Naive thymus-derived CD4-positive, alpha-beta T cell (primary cell): ENCODE results near the gene P2RY8. TPM values are rescaled to one million over a fixed set of nuclear protein-coding genes. Genes with fewer than 3 reads are reported as not detected.

Experiments used
- ATAC-seq: fragments of 150-1000 bp; cut with Tn5 transposase; 2 replicates; pipeline ENCODE4 v1.10.0; 2021; ENCODE audit warnings: mild to moderate bottlenecking, moderate library complexity
- CTCF ChIA-PET: fragments of 350-600 bp; sonication (Branson Sonifier 250); formaldehyde crosslinking; loops from one replicate; lab custom pipeline; 2021; ENCODE audit warnings: antibody characterized with exemption; lab: Charles Lee
- POLR2A ChIA-PET: fragments of 350-600 bp; sonication (Branson Sonifier 250); formaldehyde crosslinking; loops from one replicate; lab custom pipeline; 2021; ENCODE audit warnings: antibody characterized with exemption, inconsistent platforms; lab: Charles Lee
- DNase-seq, 9 donors: peaks; one replicate each; pipeline versions ENCODE4 v3.0.0 to v3.0.0-alpha.2; 2020 to 2022; ENCODE audit warnings: mixed read lengths in 1 of 9
- H3K27ac ChIP-seq: one replicate; pipeline ENCODE4 v1.7.0; 2013; ENCODE audit warnings: mild to moderate bottlenecking, low read depth, low read length, moderate library complexity
- H3K27me3 ChIP-seq, 2 donors: one replicate each; pipeline ENCODE4 v1.7.0; 2013; ENCODE audit warnings: low read length in 2 of 2, mild to moderate bottlenecking in 2 of 2, moderate library complexity in 2 of 2; ENCODE audit not compliant: control insufficient read depth in 2 of 2, insufficient read depth in 2 of 2
- H3K36me3 ChIP-seq, 3 experiments: 1 replicate in 2 of 3; 2 replicates in 1 of 3; pipeline ENCODE4 v1.7.0; 2013; ENCODE audit warnings: low read length in 3 of 3, mild to moderate bottlenecking in 3 of 3, moderate library complexity in 1 of 3; ENCODE audit not compliant: insufficient read depth in 3 of 3, control insufficient read depth in 2 of 3
- H3K4me1 ChIP-seq, 2 donors: one replicate each; pipeline ENCODE4 v1.7.0; 2013; ENCODE audit warnings: low read length in 2 of 2, mild to moderate bottlenecking in 2 of 2, moderate library complexity in 1 of 2; ENCODE audit not compliant: control insufficient read depth in 2 of 2, insufficient read depth in 2 of 2
- H3K4me3 ChIP-seq: 2 replicates; pipeline ENCODE4 v1.7.0; 2013; ENCODE audit warnings: mild to moderate bottlenecking, low read length
- H3K9me3 ChIP-seq, 3 experiments: 1 replicate in 2 of 3; 2 replicates in 1 of 3; pipeline ENCODE4 v1.7.0; 2013; ENCODE audit warnings: low read length in 3 of 3; ENCODE audit not compliant: control insufficient read depth in 2 of 3
- H3K27ac Mint-ChIP-seq, 9 donors: one replicate each; pipeline ENCODE4 v1.8.0; 2020 to 2022; ENCODE audit warnings: mixed read lengths in 9 of 9, mild to moderate bottlenecking in 8 of 9, moderate library complexity in 5 of 9, inconsistent platforms in 2 of 9
- H3K27me3 Mint-ChIP-seq, 5 donors: one replicate each; pipeline ENCODE4 v1.8.0; 2021 to 2022; ENCODE audit warnings: mixed read lengths in 5 of 5, mild to moderate bottlenecking in 1 of 5
- H3K36me3 Mint-ChIP-seq, 5 donors: one replicate each; pipeline ENCODE4 v1.8.0; 2020 to 2022; ENCODE audit warnings: mixed read lengths in 5 of 5, mild to moderate bottlenecking in 3 of 5, inconsistent platforms in 1 of 5
- H3K4me1 Mint-ChIP-seq, 7 donors: one replicate each; pipeline ENCODE4 v1.8.0; 2020 to 2022; ENCODE audit warnings: mixed read lengths in 7 of 7, mild to moderate bottlenecking in 3 of 7, inconsistent platforms in 1 of 7
- H3K4me3 Mint-ChIP-seq, 10 donors: one replicate each; pipeline ENCODE4 v1.8.0; 2020 to 2022; ENCODE audit warnings: mild to moderate bottlenecking in 10 of 10, mixed read lengths in 10 of 10, moderate library complexity in 6 of 10, inconsistent platforms in 2 of 10
- H3K9me3 Mint-ChIP-seq, 11 donors: one replicate each; pipeline ENCODE4 v1.8.0; 2020 to 2022; ENCODE audit warnings: mixed read lengths in 11 of 11, mild to moderate bottlenecking in 4 of 11, inconsistent platforms in 1 of 11, moderate library complexity in 1 of 11
- intact Hi-C, 2 donors: fragments of 100-400 bp; cut with micrococcal nuclease; formaldehyde crosslinking; loops; one replicate each; pipeline ENCODE4 v1.15.1; 2023
- polyA plus RNA-seq, 2 donors: library from polyadenylated mRNA; unstranded; fragments of 300-500 nt; fragmentation: Illumina TruSeq; gene quantifications; one replicate each; pipeline ENCODE4 v1.2.3, GENCODE V29; 2021
- total RNA-seq, 6 experiments: library from RNA in 5 of 6; stranded (reverse) in 5 of 6; gene quantifications; 1 replicate in 5 of 6; 2 replicates in 1 of 6; pipeline ENCODE4 v1.2.3 and lab custom pipeline; 2021 to 2026

The P2RY8 gene
- total and polyA plus RNA-seq, 7 experiments from 2014 or later, result 109 to 277 (median 149) TPM

GRCh38 chrX:1463581-1463980, 73.4 kb downstream of the P2RY8 start:
- H3K36me3 Mint-ChIP-seq, result peaks cover 7 to 37% (median 19%) of the 10 kb centered on the region in 5 donors
- intact Hi-C loops, result loop anchor here (1.0 to 2.0 kb wide), 11 partner anchors 8 to 73 kb away; partner anchors contain the start of gene P2RY8 (in 1 of the 2)
- CTCF ChIA-PET, result no interaction called here
- H3K4me1 Mint-ChIP-seq, result peaks cover 44 to 68% (median 62%) of the 10 kb centered on the region in 7 donors
- H3K27ac ChIP-seq, result peak overlapping the region; percentile 80
- POLR2A ChIA-PET, result no interaction called here
- no peaks in the 10 kb centered on the region for H3K27me3 ChIP-seq
- H3K36me3 ChIP-seq, result peaks cover 3 to 29% (median 7%) of the 10 kb centered on the region in 3 experiments
- no peak overlapping the region for H3K4me3 ChIP-seq
- H3K27me3 Mint-ChIP-seq, result no peaks in the 10 kb centered on the region
- peaks cover 0 to 11% (median 0%) of the 10 kb centered on the region in 11 donors for H3K9me3 Mint-ChIP-seq
- DNase-seq (peak in 2 of 9 donors; percentile 2 to 17), ATAC-seq (no peak)
- peak overlapping the region in 9 of 10 donors; percentile 10 to 90 (median 47) for H3K4me3 Mint-ChIP-seq
- H3K4me1 ChIP-seq, result peaks cover 51 to 65% of the 10 kb centered on the region in 2 donors
- H3K9me3 ChIP-seq, result no peaks in the 10 kb centered on the region
- H3K27ac Mint-ChIP-seq, result peak overlapping the region; percentile 84 to 98 (median 95)

- Mint-ChIP-seq H3K4me1 (peaks cover 44 to 60% (median 55%) of the 10 kb centered on the region in 7 donors), H3K9me3 (peaks cover 0 to 11% (median 0%) of the 10 kb centered on the region in 11 donors), H3K27ac (peak overlapping the region; percentile 84 to 98 (median 95)), H3K4me3 (peak overlapping the region in 9 of 10 donors; percentile 15 to 90 (median 43)), H3K36me3 (peaks cover 7 to 33% (median 19%) of the 10 kb centered on the region in 5 donors), H3K27me3 (no peaks in the 10 kb centered on the region)
- ChIA-PET CTCF (no interaction called here), POLR2A (no interaction called here)
- Histone ChIP-seq H3K27ac (peak overlapping the region; percentile 80), H3K4me1 (peaks cover 44 to 58% of the 10 kb centered on the region in 2 donors), H3K4me3 (no peak overlapping the region), H3K9me3 (no peaks in the 10 kb centered on the region), H3K36me3 (peaks cover 3 to 29% (median 7%) of the 10 kb centered on the region in 3 experiments), H3K27me3 (no peaks in the 10 kb centered on the region)
- ATAC-seq (peak; percentile 86), DNase-seq (peak; percentile 9 to 92 (median 88))
- intact Hi-C loops, result loop anchor here (1.0 to 2.0 kb wide), 11 partner anchors 8 to 74 kb away; partner anchors contain the start of gene P2RY8 (in 1 of the 2)
Measured at GRCh38 chrX:1462596-1463251, 74.3 kb downstream of the P2RY8 start.

GRCh38 chrX:1462110-1462509, 74.9 kb downstream of the P2RY8 start:
- Histone ChIP-seq H3K4me1 (peaks cover 38 to 55% of the 10 kb centered on the region in 2 donors), H3K4me3 (no peak overlapping the region)

DNA sequence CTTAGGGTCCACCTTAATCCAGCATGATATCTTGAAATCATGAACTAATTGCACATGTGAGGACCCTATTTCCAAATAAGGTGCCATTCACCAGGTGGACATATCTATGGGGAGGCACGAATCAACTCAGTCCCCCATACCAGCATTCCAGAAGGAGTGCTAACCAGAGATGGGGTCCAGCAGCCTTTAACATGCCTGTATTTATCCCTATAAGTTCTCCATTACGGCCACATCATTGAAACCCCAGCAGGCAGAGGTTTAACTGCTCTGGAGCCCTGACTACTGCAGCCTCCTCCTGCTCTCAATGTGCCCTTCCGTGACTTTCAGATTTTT, 81.1 kb downstream of the P2RY8 start:
- Histone ChIP-seq H3K36me3 (peaks cover 0 to 4% (median 0%) of the 10 kb centered on the region in 3 experiments), H3K9me3 (no peaks in the 10 kb centered on the region), H3K4me1 (peaks cover 22 to 38% of the 10 kb centered on the region in 2 donors), H3K27me3 (no peaks in the 10 kb centered on the region), H3K4me3 (no peak overlapping the region), H3K27ac (no peak overlapping the region)
- Mint-ChIP-seq H3K4me3 (peak overlapping the region in 5 of 10 donors; percentile 21 to 79 (median 50)), H3K27ac (peak overlapping the region in 7 of 9 donors; percentile 50 to 89 (median 76)), H3K4me1 (peaks cover 0 to 20% (median 14%) of the 10 kb centered on the region in 7 donors), H3K36me3 (peaks cover 0 to 2% (median 0%) of the 10 kb centered on the region in 5 donors), H3K9me3 (peaks cover 0 to 5% (median 0%) of the 10 kb centered on the region in 11 donors), H3K27me3 (peaks cover 0 to 2% (median 0%) of the 10 kb centered on the region in 5 donors)
- ChIA-PET POLR2A (no interaction called here), CTCF (no interaction called here)
- no peak for ATAC-seq
- intact Hi-C loops, result loop anchor here (2.0 kb wide), 3 partner anchors 13 to 1137 kb away; no protein-coding TSS in a partner anchor
- DNase-seq, result peak in 1 of 9 donors; percentile 15

More at GRCh38 chrX:1462110-1462509, 74.9 kb downstream of the P2RY8 start:
- H3K9me3 Mint-ChIP-seq, result peaks cover 0 to 8% (median 0%) of the 10 kb centered on the region in 11 donors
- Histone ChIP-seq H3K27ac (peak overlapping the region; percentile 80), H3K9me3 (no peaks in the 10 kb centered on the region), H3K36me3 (peaks cover 3 to 29% (median 7%) of the 10 kb centered on the region in 3 experiments), H3K27me3 (no peaks in the 10 kb centered on the region)
- CTCF ChIA-PET, result no interaction called here
- ATAC-seq, result no peak
- DNase-seq, result no peak
- no peaks in the 10 kb centered on the region for H3K27me3 Mint-ChIP-seq
- intact Hi-C loops, result loop anchor here (2.0 kb wide), 3 partner anchors 39 to 75 kb away; partner anchors contain the start of gene P2RY8 (in 1 of the 2)
- peak overlapping the region; percentile 84 to 98 (median 95) for H3K27ac Mint-ChIP-seq
- H3K4me1 Mint-ChIP-seq, result peaks cover 40 to 54% (median 49%) of the 10 kb centered on the region in 7 donors
- POLR2A ChIA-PET, result no interaction called here
- peak overlapping the region in 5 of 10 donors; percentile 29 to 90 (median 60) for H3K4me3 Mint-ChIP-seq
- H3K36me3 Mint-ChIP-seq, result peaks cover 5 to 30% (median 16%) of the 10 kb centered on the region in 5 donors

DNA sequence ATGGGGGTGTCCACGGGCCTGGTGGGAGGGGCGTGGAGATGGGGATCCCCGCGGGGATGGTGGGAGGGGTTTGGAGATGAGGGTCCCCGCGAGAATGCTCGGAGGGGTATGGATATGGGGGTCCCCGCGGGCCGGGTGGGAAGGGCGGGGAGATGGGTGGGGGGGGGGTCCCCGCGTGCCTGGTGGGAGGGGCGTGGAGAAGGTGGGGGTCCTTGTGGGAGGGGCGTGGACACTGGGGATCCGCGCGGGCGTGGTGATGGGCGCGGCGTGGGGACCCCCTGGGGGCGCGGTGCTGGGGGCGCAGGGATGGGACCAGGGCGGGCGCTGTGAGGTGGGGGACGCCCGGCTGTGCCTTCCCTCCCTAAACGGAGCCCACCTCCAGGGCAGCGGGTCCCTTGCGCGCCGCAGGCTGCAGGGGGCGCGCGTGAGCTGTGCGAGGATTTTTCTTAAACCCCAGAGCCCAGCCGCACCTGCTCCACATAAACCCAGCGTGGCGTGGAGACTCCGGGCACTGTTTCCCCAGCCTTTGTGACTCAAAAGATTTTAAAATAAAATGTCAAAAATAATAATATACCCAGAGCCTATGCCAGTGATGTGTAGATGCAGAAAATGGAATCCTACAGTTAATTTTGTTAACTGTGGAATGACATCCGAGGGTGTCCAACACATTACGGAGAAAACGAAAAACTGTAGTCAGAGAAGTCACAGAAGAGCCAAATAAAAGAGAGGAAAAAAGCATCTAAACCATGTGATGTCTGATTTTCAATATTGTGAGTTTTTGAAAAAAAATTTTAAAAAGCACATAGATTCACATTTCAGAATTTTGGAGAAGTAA, 82.8 kb downstream of the P2RY8 start:
- ATAC-seq (peak; percentile 26), DNase-seq (peak; percentile 82 to 94 (median 89))
- no peaks in the 10 kb centered on the region for H3K27me3 ChIP-seq
- Mint-ChIP-seq H3K9me3 (peaks cover 0 to 10% (median 2%) of the 10 kb centered on the region in 11 donors), H3K36me3 (peaks cover 0 to 12% (median 3%) of the 10 kb centered on the region in 5 donors), H3K27ac (peak overlapping the region in 8 of 9 donors; percentile 68 to 90 (median 80)), H3K4me1 (peaks cover 3 to 29% (median 24%) of the 10 kb centered on the region in 7 donors), H3K4me3 (peak overlapping the region; percentile 49 to 93 (median 68)), H3K27me3 (peaks cover 0 to 2% (median 0%) of the 10 kb centered on the region in 5 donors)
- H3K36me3 ChIP-seq, result peaks cover 0 to 4% (median 0%) of the 10 kb centered on the region in 3 experiments
- no peaks in the 10 kb centered on the region for H3K9me3 ChIP-seq
- POLR2A ChIA-PET, result no interaction called here
- CTCF ChIA-PET, result no interaction called here
- H3K4me1 ChIP-seq, result peaks cover 24 to 41% of the 10 kb centered on the region in 2 donors
- H3K4me3 ChIP-seq, result no peak overlapping the region
- intact Hi-C loops, result loop anchor here (1.0 to 5.0 kb wide), 25 partner anchors 9 to 1237 kb away; partner anchors contain the start of genes AKAP17A (in 2 of the 2), CD99 (in 2 of the 2), GTPBP6 (in 2 of the 2) and P2RY8 (in 2 of the 2)
- H3K27ac ChIP-seq, result peak overlapping the region; percentile 99

DNA sequence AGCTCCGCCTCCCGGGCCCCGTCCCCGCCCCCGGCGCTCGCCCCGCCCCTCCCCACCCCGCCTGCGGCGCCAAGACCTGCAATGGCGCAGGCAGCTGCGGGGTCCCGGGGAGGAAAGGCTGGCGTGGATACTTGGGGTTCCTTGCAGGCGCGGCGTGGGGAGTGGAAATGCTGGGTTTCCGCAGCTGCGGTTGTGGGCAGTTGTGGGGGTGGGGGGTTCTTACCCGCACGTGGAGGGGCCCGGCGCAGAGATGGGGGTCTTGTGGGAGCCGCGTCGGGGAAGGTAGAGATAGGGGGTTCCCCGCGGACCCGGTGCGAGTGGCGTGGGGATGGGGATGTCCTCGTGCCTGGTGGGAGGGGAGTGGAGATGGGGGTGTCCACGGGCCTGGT, 83.6 kb downstream of the P2RY8 start:
- peaks cover 7 to 20% (median 11%) of the 10 kb centered on the region in 5 donors for H3K36me3 Mint-ChIP-seq
- ChIA-PET CTCF (no interaction called here), POLR2A (no interaction called here)
- Histone ChIP-seq H3K4me1 (peaks cover 24 to 41% of the 10 kb centered on the region in 2 donors), H3K27ac (peak overlapping the region; percentile 99), H3K36me3 (peaks cover 0 to 4% (median 0%) of the 10 kb centered on the region in 3 experiments), H3K9me3 (no peaks in the 10 kb centered on the region), H3K27me3 (no peaks in the 10 kb centered on the region), H3K4me3 (peak overlapping the region; percentile 71)
- H3K27me3 Mint-ChIP-seq, result peaks cover 0 to 2% (median 0%) of the 10 kb centered on the region in 5 donors
- peak; percentile 40 for ATAC-seq
- peaks cover 7 to 36% (median 26%) of the 10 kb centered on the region in 7 donors for H3K4me1 Mint-ChIP-seq
- H3K4me3 Mint-ChIP-seq, result peak overlapping the region; percentile 76 to 93 (median 88)
- peak overlapping the region; percentile 81 to 99 (median 95) for H3K27ac Mint-ChIP-seq
- intact Hi-C loops, result loop anchor here (1.0 to 5.0 kb wide), 17 partner anchors 10 to 1238 kb away; partner anchors contain the start of genes AKAP17A (in 2 of the 2), CD99 (in 2 of the 2), GTPBP6 (in 2 of the 2) and SLC25A6 (in 2 of the 2)
- peaks cover 0 to 18% (median 9%) of the 10 kb centered on the region in 11 donors for H3K9me3 Mint-ChIP-seq
- peak in 5 of 9 donors; percentile 77 to 91 (median 83) for DNase-seq
